B cell (primary cell): ENCODE data around the gene PTCHD1. TPM values are rescaled to one million over a fixed set of nuclear protein-coding genes. Genes with fewer than 3 reads are reported as not detected.

ENCODE experiments used
- ATAC-seq: fragments of 200-7000 bp; cut with Tn5 transposase; one replicate; pipeline ENCODE4 v1.10.0; 2021; ENCODE audit warnings: low read depth, mild to moderate bottlenecking, moderate number of reproducible peaks, moderate library complexity
- CTCF ChIA-PET: fragments of 350-600 bp; sonication (Branson Sonifier 250); formaldehyde crosslinking; loops from one replicate; lab custom pipeline; 2021; ENCODE audit warnings: antibody characterized with exemption, inconsistent platforms; lab: Charles Lee
- POLR2A ChIA-PET: fragments of 350-600 bp; sonication (Branson Sonifier 250); formaldehyde crosslinking; loops from one replicate; lab custom pipeline; 2021; ENCODE audit warnings: antibody characterized with exemption; lab: Charles Lee
- DNase-seq: peaks from one replicate; pipeline ENCODE4 v3.0.0; 2013
- H2AFZ ChIP-seq: 2 replicates; pipeline ENCODE4 v1.6.1; 2012; ENCODE audit warnings: mild to moderate bottlenecking, low read depth, low read length; ENCODE audit not compliant: insufficient read depth, poor library complexity, severe bottlenecking
- H3K27ac ChIP-seq, 2 donors: 1 replicate in 1 of 2; 2 replicates in 1 of 2; pipeline ENCODE4 v1.5.1; 2012 to 2013; ENCODE audit warnings: low read length in 2 of 2, mild to moderate bottlenecking in 2 of 2, moderate library complexity in 1 of 2
- H3K27me3 ChIP-seq, 4 experiments: fragments of 200-600 bp in 1 of 4; sonication (generic) in 1 of 4; replicated peaks in 1 of 4; 1 replicate in 2 of 4; 2 replicates in 2 of 4; pipeline versions ENCODE4 v1.6.1 to v1.7.0; 2013 to 2016; ENCODE audit warnings: low read length in 3 of 4, mild to moderate bottlenecking in 2 of 4, mixed read lengths in 1 of 4, moderate library complexity in 1 of 4; ENCODE audit not compliant: insufficient read depth in 4 of 4, control insufficient read depth in 3 of 4; ENCODE audit errors: control extremely low read depth in 1 of 4
- H3K36me3 ChIP-seq, 2 experiments: replicated peaks in 1 of 2; 1 replicate in 1 of 2; 2 replicates in 1 of 2; pipeline versions ENCODE4 v1.6.1 to v1.7.1; 2013; ENCODE audit warnings: low read length in 1 of 2; ENCODE audit not compliant: insufficient read depth in 2 of 2, control insufficient read depth in 1 of 2; ENCODE audit errors: control extremely low read depth in 1 of 2, extremely low read depth in 1 of 2
- H3K4me1 ChIP-seq, 2 donors: fragments of 200-600 bp in 1 of 2; sonication (generic) in 1 of 2; 1 replicate in 1 of 2; 2 replicates in 1 of 2; pipeline versions ENCODE4 v1.5.1 to v1.6.1; 2013 to 2017; ENCODE audit warnings: low read length in 2 of 2; ENCODE audit not compliant: control insufficient read depth in 2 of 2, insufficient read depth in 2 of 2
- H3K4me2 ChIP-seq: replicated peaks from 2 replicates; pipeline ENCODE3; 2012; ENCODE audit warnings: mild to moderate bottlenecking, low read depth, low read length; ENCODE audit not compliant: poor library complexity, severe bottlenecking
- H3K4me3 ChIP-seq, 5 experiments: fragments of 200-600 bp in 1 of 5; sonication (generic) in 1 of 5; 1 replicate in 3 of 5; 2 replicates in 2 of 5; pipeline versions ENCODE4 v1.5.1 to v1.7.0; 2011 to 2016; ENCODE audit warnings: low read length in 4 of 5, mild to moderate bottlenecking in 4 of 5, low read depth in 2 of 5, control low read depth in 1 of 5, moderate library complexity in 1 of 5; ENCODE audit not compliant: insufficient read depth in 1 of 5; ENCODE audit errors: control extremely low read depth in 1 of 5, extremely low read depth in 1 of 5
- H3K79me2 ChIP-seq: fragments of 200-600 bp; sonication (generic); one replicate; pipeline ENCODE4 v1.6.0; 2016; ENCODE audit warnings: low read length; ENCODE audit not compliant: control insufficient read depth, insufficient read depth
- H3K9ac ChIP-seq: fragments of 200-600 bp; sonication (generic); 2 replicates; pipeline ENCODE4 v1.6.1; 2017; ENCODE audit warnings: mild to moderate bottlenecking, low read length, moderate library complexity
- H3K9me3 ChIP-seq, 3 donors: one replicate each; pipeline versions ENCODE4 v1.6.1 to v1.7.1; 2013; ENCODE audit warnings: low read length in 2 of 3; ENCODE audit not compliant: control insufficient read depth in 2 of 3, insufficient read depth in 1 of 3; ENCODE audit errors: control extremely low read depth in 1 of 3
- H4K20me1 ChIP-seq: 2 replicates; pipeline ENCODE4 v1.6.0; 2012; ENCODE audit warnings: mild to moderate bottlenecking, low read length; ENCODE audit not compliant: insufficient read depth, control insufficient read depth, poor library complexity, severe bottlenecking
- H3K27ac Mint-ChIP-seq: one replicate; pipeline ENCODE4 v1.8.0; 2021; ENCODE audit warnings: mixed read lengths
- H3K27me3 Mint-ChIP-seq: one replicate; pipeline ENCODE4 v1.8.0; 2021; ENCODE audit warnings: mixed read lengths
- H3K4me1 Mint-ChIP-seq: one replicate; pipeline ENCODE4 v1.8.0; 2021; ENCODE audit warnings: mixed read lengths
- H3K4me3 Mint-ChIP-seq: one replicate; pipeline ENCODE4 v1.8.0; 2021; ENCODE audit warnings: mixed read lengths
- H3K9me3 Mint-ChIP-seq: one replicate; pipeline ENCODE4 v1.8.0; 2022; ENCODE audit warnings: mixed read lengths; ENCODE audit not compliant: insufficient read depth
- EZH2 ChIP-seq: IDR thresholded peaks from 2 replicates; pipeline ENCODE4 v1.6.1; 2012; ENCODE audit warnings: borderline replicate concordance, low read depth, mild to moderate bottlenecking, moderate library complexity, low read length; ENCODE audit not compliant: insufficient read depth, poor library complexity, severe bottlenecking
- WGBS: methylation state at CpG from one replicate; pipeline ENCODE4 v1.1.5; 2013; ENCODE audit warnings: missing lambda C conversion rate; ENCODE audit not compliant: insufficient coverage; 5-methylcytosine and 5-hydroxymethylcytosine counted together
- intact Hi-C: fragments of 100-400 bp; cut with micrococcal nuclease; formaldehyde crosslinking; loops from one replicate; pipeline ENCODE4 v1.10.0; 2022
- polyA plus RNA-seq: library from polyadenylated mRNA; depleted of rRNA; stranded (reverse); fragments of >200 nt; gene quantifications from 2 replicates; pipeline ENCODE4 v1.2.3, GENCODE V29; 2012
- total RNA-seq, 2 donors: library from RNA; stranded (reverse); fragments of 120-200 nt in 1 of 2; gene quantifications; 1 replicate in 1 of 2; 2 replicates in 1 of 2; pipeline versions ENCODE4 v1.2.3 to v1.2.4, GENCODE V29; 2013 to 2022
- TF ChIP-seq, protein P1 (sequence below): fragments of 200-600 bp; IDR thresholded peaks from one replicate; pipeline ENCODE4 v1.8.0; 2022; ENCODE audit warnings: antibody characterized with exemption, mild to moderate bottlenecking

PTCHD1 gene
- total and polyA plus RNA-seq, 2 donors (not counting 1 experiment from before 2014, with no cell fraction given): not detected

GRCh38 chrX:23381099-23382087 is 46.7 kb downstream of the PTCHD1 start:
- DNase-seq: no peak
- H3K4me2 ChIP-seq: peak overlapping the region; percentile 8
- intact Hi-C loops: no loop called here
- H3K9ac ChIP-seq: no peak overlapping the region
- POLR2A ChIA-PET: no interaction called here
- CTCF ChIA-PET: no interaction called here
- Mint-ChIP-seq H3K27ac (no peak overlapping the region), H3K9me3 (no peaks in the 10 kb centered on the region), H3K27me3 (peaks cover 4% of the 10 kb centered on the region), H3K4me3 (no peak overlapping the region), H3K4me1 (peaks cover 4% of the 10 kb centered on the region)
- no peak overlapping the region for H3K4me3 ChIP-seq
- no peak overlapping the region for H3K27ac ChIP-seq
- TF ChIP-seq, protein P1, sequence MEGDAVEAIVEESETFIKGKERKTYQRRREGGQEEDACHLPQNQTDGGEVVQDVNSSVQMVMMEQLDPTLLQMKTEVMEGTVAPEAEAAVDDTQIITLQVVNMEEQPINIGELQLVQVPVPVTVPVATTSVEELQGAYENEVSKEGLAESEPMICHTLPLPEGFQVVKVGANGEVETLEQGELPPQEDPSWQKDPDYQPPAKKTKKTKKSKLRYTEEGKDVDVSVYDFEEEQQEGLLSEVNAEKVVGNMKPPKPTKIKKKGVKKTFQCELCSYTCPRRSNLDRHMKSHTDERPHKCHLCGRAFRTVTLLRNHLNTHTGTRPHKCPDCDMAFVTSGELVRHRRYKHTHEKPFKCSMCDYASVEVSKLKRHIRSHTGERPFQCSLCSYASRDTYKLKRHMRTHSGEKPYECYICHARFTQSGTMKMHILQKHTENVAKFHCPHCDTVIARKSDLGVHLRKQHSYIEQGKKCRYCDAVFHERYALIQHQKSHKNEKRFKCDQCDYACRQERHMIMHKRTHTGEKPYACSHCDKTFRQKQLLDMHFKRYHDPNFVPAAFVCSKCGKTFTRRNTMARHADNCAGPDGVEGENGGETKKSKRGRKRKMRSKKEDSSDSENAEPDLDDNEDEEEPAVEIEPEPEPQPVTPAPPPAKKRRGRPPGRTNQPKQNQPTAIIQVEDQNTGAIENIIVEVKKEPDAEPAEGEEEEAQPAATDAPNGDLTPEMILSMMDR: no peak
- no peak for TF ChIP-seq EZH2
- no peaks in the 10 kb centered on the region for H4K20me1 ChIP-seq
- ATAC-seq: no peak
- H2AFZ ChIP-seq: peak overlapping the region; percentile 9
- H3K79me2 ChIP-seq: no peaks in the 10 kb centered on the region
- no peaks in the 10 kb centered on the region for H3K9me3 ChIP-seq
- no peaks in the 10 kb centered on the region for H3K27me3 ChIP-seq
- no peaks in the 10 kb centered on the region for H3K4me1 ChIP-seq
- WGBS: 16% methylated on average over 6 of the region's 19 CpGs
- H3K36me3 ChIP-seq: no peaks in the 10 kb centered on the region

DNA sequence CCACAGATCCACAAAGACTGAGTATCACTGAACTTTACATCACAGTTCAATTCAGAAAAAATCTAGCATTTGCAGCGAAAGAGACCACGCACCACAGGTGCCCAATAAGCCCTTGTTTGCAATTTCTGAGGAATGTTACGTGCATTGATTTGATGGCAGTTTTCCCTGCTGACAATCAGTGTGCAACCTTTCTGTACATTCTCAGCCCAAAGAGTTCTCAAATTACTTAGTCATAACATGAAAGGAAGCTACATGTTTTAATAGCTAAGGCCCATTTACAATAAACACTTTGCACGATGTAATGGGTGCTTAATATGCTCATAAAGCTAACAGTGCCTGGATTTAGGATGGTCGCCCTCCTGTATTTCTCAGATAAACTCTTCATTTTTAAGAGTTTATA is 47.9 kb downstream of the PTCHD1 start:
- H2AFZ ChIP-seq: no peak overlapping the region
- no peak overlapping the region for H3K4me3 Mint-ChIP-seq
- H3K4me1 ChIP-seq: no peaks in the 10 kb centered on the region
- ChIA-PET POLR2A (no interaction called here), CTCF (no interaction called here)
- intact Hi-C loops: no loop called here
- TF ChIP-seq, protein P1: no peak
- TF ChIP-seq EZH2: no peak
- no peak overlapping the region for H3K9ac ChIP-seq
- no peak overlapping the region for H3K27ac ChIP-seq
- H4K20me1 ChIP-seq: no peaks in the 10 kb centered on the region
- no peak overlapping the region for H3K27ac Mint-ChIP-seq
- H3K79me2 ChIP-seq: no peaks in the 10 kb centered on the region
- no CpG with 5 or more reads among the region's 5 CpGs for WGBS
- peaks cover 0 to 4% (median 0%) of the 10 kb centered on the region in 4 experiments for H3K27me3 ChIP-seq
- DNase-seq (no peak), ATAC-seq (no peak)
- no peak overlapping the region for H3K4me2 ChIP-seq
- H3K9me3 ChIP-seq: no peaks in the 10 kb centered on the region
- no peaks in the 10 kb centered on the region for H3K9me3 Mint-ChIP-seq
- no peak overlapping the region for H3K4me3 ChIP-seq
- H3K4me1 Mint-ChIP-seq: peaks cover 4% of the 10 kb centered on the region
- peaks cover 4% of the 10 kb centered on the region for H3K27me3 Mint-ChIP-seq
- no peaks in the 10 kb centered on the region for H3K36me3 ChIP-seq
